EH (cell line): ENCODE measurements around the gene BABAM2.
A peak's percentile ranks its signal among the peaks of the same experiment; 100 is the strongest.
"Not testable (repeated sequence)": the region's sequence is repeated elsewhere in the genome, so short reads cannot be mapped to it uniquely, and the experiment has no call there.

Experiments
- DNase-seq: peaks from one replicate; pipeline ENCODE4 v3.0.0-alpha.2; 2015; ENCODE audit warnings: low read depth

The BABAM2 gene

GRCh38 chr2:27978761-27979160, 88.2 kb downstream of the BABAM2 start:
- DNase-seq, result not testable (repeated sequence)

- no peak for DNase-seq
These were observed 89.7 kb downstream of the BABAM2 start for GRCh38 chr2:27980242-27980641.

GRCh38 chr2:27984153-27984552, 93.6 kb downstream of the BABAM2 start:
- DNase-seq, result no peak

GRCh38 chr2:27988306-27988705, 97.8 kb downstream of the BABAM2 start:
- no peak for DNase-seq

GRCh38 chr2:27988718-27989117, 98.2 kb downstream of the BABAM2 start:
- no peak for DNase-seq

- no peak for DNase-seq
These were observed 98.6 kb downstream of the BABAM2 start for GRCh38 chr2:27989149-27989548.

GRCh38 chr2:27990030-27990590, 99.6 kb downstream of the BABAM2 start:
- DNase-seq, result no peak

- DNase-seq, result no peak
These were observed 100.6 kb downstream of the BABAM2 start for GRCh38 chr2:27991146-27991545.

GRCh38 chr2:27992787-27993401, 102.4 kb downstream of the BABAM2 start:
- peak; percentile 86 for DNase-seq

GRCh38 chr2:27993402-27993787, 102.9 kb downstream of the BABAM2 start:
- DNase-seq, result no peak

- DNase-seq, result no peak
These were observed 103.6 kb downstream of the BABAM2 start for GRCh38 chr2:27993950-27994728.

GRCh38 chr2:27996156-27996922, 105.8 kb downstream of the BABAM2 start:
- DNase-seq, result no peak

GRCh38 chr2:28000287-28000686, 109.8 kb downstream of the BABAM2 start:
- no peak for DNase-seq

- no peak for DNase-seq
These were observed 111.7 kb downstream of the BABAM2 start for GRCh38 chr2:28002181-28002580.

- DNase-seq, result peak; percentile 69
These were observed 113.6 kb downstream of the BABAM2 start for GRCh38 chr2:28004086-28004485.

GRCh38 chr2:28009732-28010131, 119.2 kb downstream of the BABAM2 start:
- DNase-seq, result peak; percentile 13

GRCh38 chr2:28011322-28011737, 120.8 kb downstream of the BABAM2 start:
- DNase-seq, result no peak

- DNase-seq, result not testable (repeated sequence)
These were observed 127.9 kb downstream of the BABAM2 start for GRCh38 chr2:28018474-28018873.

GRCh38 chr2:28019521-28019920, 129.0 kb downstream of the BABAM2 start:
- not testable (repeated sequence) for DNase-seq

- no peak for DNase-seq
These were observed 131.4 kb downstream of the BABAM2 start for GRCh38 chr2:28021898-28022297.

- DNase-seq, result peak; percentile 26
These were observed 134.6 kb downstream of the BABAM2 start for GRCh38 chr2:28025123-28025522.

GRCh38 chr2:28026230-28026629, 135.7 kb downstream of the BABAM2 start:
- DNase-seq, result not testable (repeated sequence)

- no peak for DNase-seq
These were observed 137.5 kb downstream of the BABAM2 start for GRCh38 chr2:28028025-28028424.
